Stimulated activated CD8-positive, alpha-beta memory T cell treated with anti-CD3 and anti-CD28 coated beads, Interleukin-4, amount 100 ng/mL, for 4 hours (primary cell): ENCODE results near the gene TLE4.

Experiments
- DNase-seq, 2 donors: peaks; one replicate each; pipeline ENCODE4 v3.0.0-alpha.2; 2020; ENCODE audit warnings: low read depth in 2 of 2, low spot score in 1 of 2

TLE4 gene

GRCh38 chr9:79570448-79571308, 1.1 kb upstream of the TLE4 start:
- DNase-seq = no peak

- no peak for DNase-seq
Observed at GRCh38 chr9:79572032-79572607, 355 bp downstream of the TLE4 start.

- DNase-seq = peak in 1 of 2 donors; percentile 31
Observed at GRCh38 chr9:79572608-79573411, 1.0 kb downstream of the TLE4 start.

- no peak for DNase-seq
Observed at GRCh38 chr9:79573412-79573923, 1.7 kb downstream of the TLE4 start.

GRCh38 chr9:79574136-79574535, 2.4 kb downstream of the TLE4 start:
- DNase-seq = no peak

- DNase-seq = no peak
Observed at GRCh38 chr9:79574781-79575180, 3.0 kb downstream of the TLE4 start.

- DNase-seq = no peak
Observed at GRCh38 chr9:79575547-79575946, 3.8 kb downstream of the TLE4 start.

- no peak for DNase-seq
Observed at GRCh38 chr9:79577969-79578723, 6.4 kb downstream of the TLE4 start.

- no peak for DNase-seq
Observed at GRCh38 chr9:79578891-79579290, 7.1 kb downstream of the TLE4 start.

GRCh38 chr9:79579624-79580023, 7.9 kb downstream of the TLE4 start:
- DNase-seq = no peak

GRCh38 chr9:79580055-79580454, 8.3 kb downstream of the TLE4 start:
- DNase-seq = no peak

- no peak for DNase-seq
Observed at GRCh38 chr9:79581388-79581787, 9.6 kb downstream of the TLE4 start.

GRCh38 chr9:79581794-79582193, 10.0 kb downstream of the TLE4 start:
- no peak for DNase-seq

- no peak for DNase-seq
Observed at GRCh38 chr9:79583952-79584654, 12.3 kb downstream of the TLE4 start.

GRCh38 chr9:79584655-79584982, 12.9 kb downstream of the TLE4 start:
- no peak for DNase-seq

GRCh38 chr9:79588488-79589223, 16.9 kb downstream of the TLE4 start:
- no peak for DNase-seq

GRCh38 chr9:79591458-79591857, 19.7 kb downstream of the TLE4 start:
- no peak for DNase-seq

GRCh38 chr9:79592726-79593493, 21.1 kb downstream of the TLE4 start:
- DNase-seq = no peak
